ENCODE measurements around the gene ENTPD8.

Gene ENTPD8

GRCh38 chr9:137409515-137409914 is 31.6 kb downstream of the ENTPD8 start:
- no peak overlapping the region for H3K4me3 ChIP-seq (ENCODE audit: low read length)
- TF ChIP-seq CTCF (IDR thresholded peaks at IDR 0.05; ENCODE audit: insufficient read depth, low read depth, low read length, missing control alignments), result no peak

GRCh38 chr9:137408651-137409405 is 32.3 kb downstream of the ENTPD8 start:
- no peak for TF ChIP-seq CTCF (IDR thresholded peaks at IDR 0.05; ENCODE audit: insufficient read depth, low read depth, low read length, missing control alignments)
- no peak for DNase-seq (ENCODE audit: low read depth)
- H3K4me3 ChIP-seq (ENCODE audit: low read length), result no peak overlapping the region

More at GRCh38 chr9:137409515-137409914, 31.6 kb downstream of the ENTPD8 start:
- DNase-seq (ENCODE audit: low read depth), result no peak

GRCh38 chr9:137407590-137408300 is 33.4 kb downstream of the ENTPD8 start:
- DNase-seq (ENCODE audit: low read depth), result no peak
- TF ChIP-seq CTCF (IDR thresholded peaks at IDR 0.05; ENCODE audit: insufficient read depth, low read depth, low read length, missing control alignments), result no peak
- H3K4me3 ChIP-seq (ENCODE audit: low read length), result no peak overlapping the region

DNA sequence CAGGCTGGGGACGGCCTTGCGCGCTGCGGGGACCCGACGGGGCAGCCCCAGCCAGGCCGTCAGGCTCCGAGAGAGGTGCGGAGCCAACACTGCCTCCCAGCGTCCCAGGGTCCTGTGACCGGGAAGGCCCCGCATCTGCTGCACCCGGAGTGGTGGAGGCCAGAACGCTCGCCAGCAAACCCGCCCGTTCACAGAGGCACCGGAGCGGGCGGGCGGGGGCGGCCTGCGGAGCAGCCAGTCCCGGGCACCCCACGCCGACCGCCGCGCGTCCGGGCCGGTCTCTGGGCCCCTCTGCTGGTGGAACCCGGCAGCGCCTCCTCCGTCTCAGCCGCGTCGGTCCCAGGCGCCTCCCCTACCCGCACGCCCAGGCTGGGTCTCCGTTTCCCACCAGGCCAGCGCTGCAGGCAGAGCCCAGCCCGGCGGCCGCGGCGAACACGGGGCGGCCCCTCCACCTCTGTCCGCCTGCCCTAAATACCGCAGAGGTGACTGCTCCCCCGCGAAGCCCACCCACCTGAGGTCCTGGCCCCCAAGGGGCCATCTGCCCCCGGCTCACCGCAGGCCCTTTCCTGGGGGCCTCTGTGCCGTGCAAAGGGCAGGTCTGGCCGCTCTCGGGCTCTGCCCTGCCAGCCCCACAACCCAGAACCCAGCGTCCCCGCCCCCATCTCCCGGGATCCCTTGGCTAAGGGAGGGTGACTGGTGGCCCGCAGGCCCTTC is 34.1 kb downstream of the ENTPD8 start:
- peak; percentile 66 for DNase-seq (ENCODE audit: low read depth)
- peak overlapping the region; percentile 21 for H3K4me3 ChIP-seq (ENCODE audit: low read length)
- peak; percentile 43 for TF ChIP-seq CTCF (IDR thresholded peaks at IDR 0.05; ENCODE audit: insufficient read depth, low read depth, low read length, missing control alignments)

DNA sequence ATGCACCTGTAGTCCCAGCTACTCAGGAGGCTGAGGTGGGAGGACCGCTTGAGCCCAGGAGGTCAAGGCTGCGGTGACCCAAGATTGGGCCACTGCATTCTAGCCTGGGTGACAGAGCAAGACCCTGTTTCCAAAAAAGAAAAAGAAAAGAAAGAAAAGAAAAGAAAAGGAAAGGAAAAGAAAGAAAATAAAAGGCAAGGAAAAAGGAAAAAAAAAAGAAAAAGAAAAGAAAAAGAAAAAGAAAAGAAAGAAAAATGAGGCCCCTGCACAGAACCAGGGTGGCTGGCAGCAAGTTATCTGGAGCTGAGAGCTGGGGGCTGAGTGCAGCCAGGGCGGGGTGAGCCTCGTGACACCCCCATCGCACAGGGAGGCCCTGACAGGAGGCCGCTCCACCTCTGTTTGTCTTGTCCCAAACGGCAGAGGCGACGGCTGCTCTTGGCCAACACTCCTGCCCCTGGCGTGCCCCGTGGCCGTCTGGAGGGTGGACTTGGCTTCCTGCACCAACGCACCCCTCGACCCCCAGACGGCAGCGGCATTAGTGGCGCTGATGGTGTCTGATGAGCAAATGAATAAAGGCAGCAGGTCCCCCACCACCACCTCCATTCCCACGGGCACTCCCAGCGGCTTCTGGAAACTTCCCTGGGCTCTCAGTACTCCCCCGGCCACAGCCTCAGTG is 34.9 kb downstream of the ENTPD8 start:
- DNase-seq (ENCODE audit: low read depth), result no peak
- H3K4me3 ChIP-seq (ENCODE audit: low read length), result no peak overlapping the region

More for the DNA sequence above, 34.9 kb downstream of the ENTPD8 start:
- TF ChIP-seq CTCF (IDR thresholded peaks at IDR 0.05; ENCODE audit: insufficient read depth, low read depth, low read length, missing control alignments), result no peak
